Measurements from ENCODE around the gene HSP90B1.

The HSP90B1 gene

DNA sequence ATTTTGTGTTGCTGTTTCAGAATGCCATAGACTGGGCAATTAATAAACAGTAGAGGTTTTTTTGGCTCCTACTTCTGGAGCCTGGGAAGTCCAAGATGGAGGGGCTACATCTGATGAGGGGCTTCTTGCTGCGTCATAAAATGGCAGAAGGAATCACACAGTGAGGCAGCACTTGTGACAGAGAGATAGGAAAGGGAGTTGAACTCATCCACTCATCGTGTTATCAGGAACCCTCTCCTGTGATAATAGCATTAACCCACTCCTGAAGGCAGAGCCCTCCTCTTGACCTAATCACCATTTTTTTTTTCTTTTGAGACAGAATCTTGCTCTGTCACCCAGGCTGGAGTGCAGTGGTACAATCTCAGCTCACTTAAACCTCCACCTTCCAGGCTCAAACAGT, 45.2 kb downstream of the HSP90B1 start:
- no peak for DNase-seq (ENCODE audit: low spot score)

DNA sequence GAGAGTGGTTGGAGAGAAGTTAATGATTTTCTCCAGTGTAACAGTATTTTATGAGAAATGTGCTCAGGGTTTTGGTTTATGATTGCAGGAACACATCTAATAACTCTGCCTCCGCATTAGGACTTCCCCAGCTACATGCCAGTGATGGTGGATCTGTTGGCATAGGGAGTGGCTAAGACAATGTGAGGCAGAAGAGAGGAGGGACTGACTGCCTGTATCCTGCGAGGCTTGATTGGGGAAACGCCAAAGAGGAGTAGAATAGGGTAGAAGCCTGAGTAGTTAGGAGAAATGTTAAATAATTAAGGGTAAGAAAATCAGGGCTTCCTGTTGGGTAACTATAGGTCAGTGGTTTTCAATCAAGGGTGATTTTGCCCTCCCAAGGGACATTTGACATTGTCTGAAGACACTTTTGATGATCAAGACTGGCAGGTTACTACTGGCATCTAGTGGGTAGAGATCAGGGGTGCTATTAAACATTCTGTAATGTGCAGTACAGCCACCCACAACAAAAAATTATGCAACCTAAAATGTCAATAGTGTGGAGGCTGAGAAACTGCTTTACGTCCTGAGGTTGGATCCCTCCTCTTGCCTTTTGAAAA, 48.3 kb downstream of the HSP90B1 start:
- DNase-seq (ENCODE audit: low spot score) = no peak

DNA sequence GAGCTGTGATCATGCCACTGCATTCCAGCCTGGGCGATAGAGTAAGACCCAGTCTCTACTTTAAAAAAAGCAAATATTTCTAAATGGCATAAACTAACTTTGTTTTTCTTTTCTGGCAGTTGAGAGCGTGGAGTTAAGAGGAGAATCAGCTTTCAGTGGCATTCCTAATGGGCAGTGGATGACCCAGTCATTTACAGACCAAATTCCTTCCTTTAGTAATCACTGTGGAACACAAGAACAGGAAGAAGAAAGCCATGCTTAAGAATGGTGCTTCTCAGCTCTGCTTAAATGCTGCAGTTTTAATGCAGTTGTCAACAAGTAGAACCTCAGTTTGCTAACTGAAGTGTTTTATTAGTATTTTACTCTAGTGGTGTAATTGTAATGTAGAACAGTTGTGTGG, 56.6 kb downstream of the HSP90B1 start:
- no peak for DNase-seq (ENCODE audit: low spot score)

DNA sequence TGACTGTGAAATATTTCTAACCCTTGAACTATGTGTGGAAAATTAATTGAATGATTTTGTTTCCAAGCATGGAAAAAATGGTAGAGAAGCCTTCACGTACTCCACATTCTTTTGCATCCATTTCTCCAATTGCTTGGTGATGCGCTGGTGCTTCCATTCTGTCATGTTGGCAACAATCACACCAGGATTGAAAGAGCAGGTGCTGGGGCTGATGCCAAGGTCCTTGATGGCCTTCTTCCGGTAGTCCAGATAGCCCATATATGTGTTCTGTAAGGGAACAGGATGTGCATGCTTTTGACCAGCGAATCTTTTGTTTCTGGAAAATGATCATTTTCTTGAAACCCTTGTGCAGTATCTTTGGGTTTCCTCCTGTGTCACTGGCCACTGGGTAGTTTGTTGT, 64.0 kb downstream of the HSP90B1 start:
- DNase-seq (ENCODE audit: low spot score) = no peak

DNA sequence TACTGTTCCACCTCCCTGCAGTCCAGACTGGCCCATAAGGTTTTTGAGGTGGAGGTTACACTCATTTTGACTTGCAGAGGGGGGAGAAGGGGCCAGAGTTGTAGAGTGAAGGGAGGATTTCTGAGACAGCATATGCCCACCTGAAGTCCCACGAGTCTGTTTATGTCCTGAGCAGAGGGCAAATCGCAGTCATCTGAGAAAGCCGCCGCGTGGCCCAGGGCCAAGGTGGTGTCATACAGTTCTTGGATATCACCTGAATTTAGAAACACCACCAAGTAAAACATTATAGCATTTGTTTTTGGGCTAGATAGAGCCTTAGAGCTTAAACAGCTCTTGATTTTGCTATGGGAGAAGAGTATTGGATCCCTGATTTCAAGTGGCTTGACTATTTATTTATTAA, 66.4 kb downstream of the HSP90B1 start:
- DNase-seq (ENCODE audit: low spot score) = no peak

DNA sequence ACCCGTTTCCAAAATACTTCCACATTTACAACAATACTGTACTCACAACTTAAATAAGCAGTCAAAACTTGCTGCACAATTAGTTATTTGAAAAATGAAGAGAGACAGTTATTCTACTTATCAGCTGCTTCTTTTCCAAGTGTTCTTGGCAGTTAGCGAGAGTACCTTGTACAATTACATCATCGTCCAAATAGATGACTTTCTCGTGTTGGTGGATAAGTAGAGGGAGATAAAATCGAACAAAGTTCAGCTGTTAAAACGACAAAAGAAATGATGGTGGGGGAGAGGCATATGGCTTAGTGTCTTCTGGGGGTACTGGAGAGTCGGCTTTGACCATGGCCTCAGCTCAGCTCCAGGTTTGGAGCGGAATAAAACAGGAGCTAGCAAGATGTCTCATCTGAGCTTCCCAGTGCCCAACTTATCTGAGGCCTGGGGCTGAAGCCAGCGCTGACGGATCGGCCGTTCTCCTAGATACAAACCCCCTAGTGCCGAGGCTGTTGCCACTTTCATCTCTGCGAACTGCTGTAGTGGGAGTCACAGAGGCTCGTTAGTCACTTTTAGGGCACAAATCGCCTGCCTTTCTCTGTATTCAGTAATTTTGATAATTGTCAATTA, 67.2 kb downstream of the HSP90B1 start:
- DNase-seq (ENCODE audit: low spot score) = no peak
